GM12878 (cell line): Measurements from ENCODE around the gene B3GNT2. TPM values are rescaled to one million over a fixed set of nuclear protein-coding genes. Genes with fewer than 3 reads are reported as not detected.

Experiments used
- ATAC-seq: fragments of 200-7000 bp; cut with Tn5 transposase; 3 replicates; pipeline ENCODE4 v1.9.1; 2020; ENCODE audit warnings: mild to moderate bottlenecking, moderate library complexity
- BruUV-seq: library from RNA; stranded (reverse); fragments of 400-500 nt; replicated peaks from 2 replicates; lab custom pipeline; 2021; lab: Mats Ljungman, UMichigan
- CTCF ChIA-PET: fragments of 300-600 bp; sonication (Branson Sonifier 250); formaldehyde crosslinking; extraction: SDS; loops from one replicate; lab custom pipeline; 2021; ENCODE audit warnings: inconsistent platforms; lab: Yijun Ruan, JAX
- POLR2A ChIA-PET: fragments of 350-600 bp; formaldehyde crosslinking; extraction: SDS; loops from one replicate; lab custom pipeline; 2021; ENCODE audit warnings: inconsistent platforms; lab: Charles Lee
- RAD21 ChIA-PET: fragments of 300-600 bp; sonication (Branson Sonifier 250); formaldehyde crosslinking; loops from one replicate; lab custom pipeline; 2023; ENCODE audit warnings: antibody characterized with exemption; ENCODE audit not compliant: unreplicated experiment; lab: Charles Lee
- SMC1A ChIA-PET: fragments of 300-600 bp; sonication (Branson Sonifier 250); formaldehyde crosslinking; loops from one replicate; lab custom pipeline; 2023; ENCODE audit not compliant: unreplicated experiment, uncharacterized antibody; lab: Charles Lee
- DNase-seq: peaks from one replicate; pipeline ENCODE4 v3.0.0-alpha.2; 2011; ENCODE audit warnings: low read depth, low spot score
- FAIRE-seq: peaks from 3 replicates; lab custom pipeline; 2011; peaks lifted over from hg19 to GRCh38; lab: Jason Lieb, UNC
- H2AFZ ChIP-seq: 2 replicates; pipeline ENCODE4 v1.6.0; 2011; ENCODE audit warnings: low read depth, low read length, control low read depth; ENCODE audit not compliant: control insufficient read depth
- H3K27ac ChIP-seq: 2 replicates; pipeline ENCODE4 v1.5.1; 2011; ENCODE audit warnings: control low read depth; ENCODE audit not compliant: control insufficient read depth, insufficient read depth
- H3K27me3 ChIP-seq, 2 experiments: replicated peaks in 1 of 2; 2 replicates each; pipeline versions ENCODE4 v1.6.0 to v1.6.1; 2011; ENCODE audit warnings: low read length in 1 of 2; ENCODE audit not compliant: control insufficient read depth in 2 of 2, insufficient read depth in 2 of 2
- H3K36me3 ChIP-seq, 2 experiments: 2 replicates each; pipeline ENCODE4 v1.5.1; 2011; ENCODE audit warnings: low read length in 1 of 2; ENCODE audit not compliant: control insufficient read depth in 2 of 2, insufficient read depth in 2 of 2
- H3K4me1 ChIP-seq: 2 replicates; pipeline ENCODE4 v1.6.1; 2011; ENCODE audit warnings: mild to moderate bottlenecking, low read length, moderate library complexity, mixed read lengths; ENCODE audit not compliant: control insufficient read depth, insufficient read depth
- H3K4me2 ChIP-seq: 2 replicates; pipeline ENCODE4 v1.6.0; 2011; ENCODE audit warnings: control low read depth; ENCODE audit not compliant: control insufficient read depth, insufficient read depth
- H3K4me3 ChIP-seq: fragments of 200-600 bp; sonication (generic); 2 replicates; pipeline ENCODE4 v1.5.1; 2016
- H3K79me2 ChIP-seq: 2 replicates; pipeline ENCODE4 v1.6.0; 2011; ENCODE audit warnings: low read length; ENCODE audit not compliant: control insufficient read depth, insufficient read depth
- H3K9ac ChIP-seq: 2 replicates; pipeline ENCODE4 v1.8.0; 2011; ENCODE audit warnings: low read length, control low read depth, mixed read lengths; ENCODE audit not compliant: control insufficient read depth, insufficient read depth
- H3K9me3 ChIP-seq: replicated peaks from 3 replicates; pipeline ENCODE4 v1.5.1; 2011; ENCODE audit warnings: mild to moderate bottlenecking, low read length; ENCODE audit not compliant: control insufficient read depth, insufficient read depth
- H4K20me1 ChIP-seq: 2 replicates; pipeline ENCODE4 v1.6.0; 2011; ENCODE audit not compliant: control insufficient read depth, insufficient read depth
- DPF2 ChIP-seq: fragments of 450-650 bp; IDR thresholded peaks from 2 replicates; pipeline ENCODE4 v1.6.1; 2017; ENCODE audit warnings: mild to moderate bottlenecking
- JUNB ChIP-seq: IDR thresholded peaks from 2 replicates; pipeline ENCODE4 v1.6.1; 2016; ENCODE audit warnings: antibody characterized with exemption, mild to moderate bottlenecking
- SIX5 ChIP-seq: IDR thresholded peaks from 2 replicates; pipeline ENCODE4 v1.6.1; 2011; ENCODE audit warnings: mild to moderate bottlenecking, low read depth, low read length, moderate library complexity; ENCODE audit not compliant: severe bottlenecking
- TARDBP ChIP-seq: IDR thresholded peaks from 2 replicates; pipeline ENCODE4 v1.6.1; 2016; ENCODE audit warnings: borderline replicate concordance
- WGBS: methylation state at CpG from one replicate; pipeline ENCODE4 v1.1.6; 2016; ENCODE audit warnings: low lambda C conversion rate; ENCODE audit not compliant: insufficient replicate concordance, insufficient coverage; ENCODE audit errors: missing lambda C conversion rate; 5-methylcytosine and 5-hydroxymethylcytosine counted together
- in situ Hi-C: fragments of 300-500 bp; cut with MboI; formaldehyde crosslinking; loops from 9 replicates; pipeline ENCODE4 v1.14.3; 2018; ENCODE audit warnings: mixed read lengths
- intact Hi-C: fragments of 100-400 bp; cut with micrococcal nuclease; formaldehyde crosslinking; loops from one replicate; pipeline ENCODE4 v1.14.2; 2022; ENCODE audit not compliant: unreplicated experiment
- polyA plus RNA-seq, 11 experiments: library from polyadenylated mRNA; depleted of rRNA in 4 of 11; unstranded in 6 of 11; stranded (reverse) in 5 of 11; fragments of >200 nt; fragmentation: Nextera tagmentation in 4 of 11; fragmentation: Illumina TruSeq in 1 of 11; extraction: Ambion mirVana in 4 of 11; extraction: Trizol in 1 of 11; gene quantifications; 1 replicate in 1 of 11; 2 replicates in 10 of 11; pipeline versions ENCODE4 v1.2.1 to v1.2.3, GENCODE V29; 2011 to 2016; ENCODE audit warnings: inconsistent platforms in 2 of 11, missing spikeins in 2 of 11, low read depth in 1 of 11
- total RNA-seq, 4 experiments: library from RNA; depleted of rRNA in 3 of 4; stranded (reverse); fragments of >200 nt in 3 of 4; fragmentation: Illumina TruSeq in 1 of 4; extraction: Trizol in 1 of 4; gene quantifications; 2 replicates each; pipeline versions ENCODE4 v1.2.1 to v1.2.3, GENCODE V29; 2013 to 2021

The B3GNT2 gene
- total and polyA plus RNA-seq, 10 of the 15 experiments (the other 5 are each of a cell fraction or from before 2014, with no cell fraction given): 19.7 to 103 (median 76.3) TPM

DNA sequence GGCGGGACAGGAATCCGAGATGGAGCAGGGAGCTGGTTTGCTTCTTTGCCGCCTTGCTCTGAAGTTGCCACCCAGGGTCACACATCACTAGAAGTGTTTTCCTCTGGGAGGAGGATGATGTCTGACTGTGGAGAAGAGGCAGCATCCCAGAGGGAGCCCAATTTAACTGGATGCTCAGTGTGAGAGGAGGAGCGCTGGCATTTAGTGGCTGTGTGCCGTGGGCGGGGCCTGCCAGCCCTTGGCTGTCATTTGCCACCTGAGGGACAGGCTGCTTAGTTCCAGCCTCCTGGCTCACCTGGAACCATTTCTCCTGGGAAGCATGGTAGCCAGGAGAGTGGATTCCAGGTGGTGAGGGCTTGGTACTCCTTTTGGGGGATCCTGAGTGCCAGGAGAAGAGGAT is 9.6 kb downstream of the B3GNT2 start:
- DNase-seq: no peak
- peaks cover 29% of the 10 kb centered on the region for H3K4me1 ChIP-seq
- in situ Hi-C loops (loop anchor here (10.0 kb wide), 2 partner anchors 209 to 211 kb away; no protein-coding TSS in a partner anchor), intact Hi-C loops (no loop called here)
- peaks cover 5 to 25% of the 10 kb centered on the region in 2 experiments for H3K36me3 ChIP-seq
- H3K79me2 ChIP-seq: peaks cover 100% of the 10 kb centered on the region
- TF ChIP-seq DPF2 (no peak), JUNB (no peak), TARDBP (no peak)
- H2AFZ ChIP-seq: no peak overlapping the region
- H3K9me3 ChIP-seq: no peaks in the 10 kb centered on the region
- POLR2A ChIA-PET: interaction anchor here (0.6 kb wide), 1 partner anchor 141 kb away, joined by 10 read pairs; no protein-coding TSS in a partner anchor
- H3K9ac ChIP-seq: no peak overlapping the region
- no peak for FAIRE-seq
- BruUV-seq: no TSS peak
- RAD21 ChIA-PET: no interaction called here
- over 99% methylated on average over 6 of the region's 6 CpGs for WGBS
- SMC1A ChIA-PET: interaction anchor here (1.3 kb wide), 1 partner anchor 47 kb away, joined by 3 read pairs; no protein-coding TSS in a partner anchor
- CTCF ChIA-PET: no interaction called here
- ATAC-seq: no peak
- H3K27ac ChIP-seq: no peak overlapping the region
- peaks cover 56% of the 10 kb centered on the region for H4K20me1 ChIP-seq
- H3K4me2 ChIP-seq: no peak overlapping the region; the same call in 1 of the 2 replicates
- H3K4me3 ChIP-seq: peak overlapping the region; percentile 42; the same call in 1 of the 2 replicates
- no peaks in the 10 kb centered on the region for H3K27me3 ChIP-seq

- WGBS: 94% methylated on average over 5 of the region's 5 CpGs
- ChIA-PET POLR2A (interaction anchor here (0.6 kb wide), 1 partner anchor 141 kb away, joined by 10 read pairs; no protein-coding TSS in a partner anchor), RAD21 (no interaction called here), SMC1A (interaction anchor here (1.3 kb wide), 1 partner anchor 47 kb away, joined by 3 read pairs; no protein-coding TSS in a partner anchor), CTCF (no interaction called here)
- DNase-seq: no peak
- BruUV-seq: no TSS peak
- Histone ChIP-seq H3K36me3 (peaks cover 5 to 25% of the 10 kb centered on the region in 2 experiments), H2AFZ (no peak overlapping the region), H3K4me2 (peak overlapping the region; percentile 41), H4K20me1 (peaks cover 59% of the 10 kb centered on the region), H3K4me3 (peak overlapping the region; percentile 42; the same call in 1 of the 2 replicates), H3K9me3 (no peaks in the 10 kb centered on the region), H3K9ac (no peak overlapping the region), H3K27ac (no peak overlapping the region), H3K4me1 (peaks cover 29% of the 10 kb centered on the region), H3K79me2 (peaks cover 100% of the 10 kb centered on the region), H3K27me3 (no peaks in the 10 kb centered on the region)
- in situ Hi-C loops: loop anchor here (10.0 kb wide), 2 partner anchors 209 to 211 kb away; no protein-coding TSS in a partner anchor
- no peak for ATAC-seq
- intact Hi-C loops: no loop called here
- TF ChIP-seq SIX5: no peak
- no peak for FAIRE-seq
These were observed 10.1 kb downstream of the B3GNT2 start for GRCh38 chr2:62206024-62206423.
